Gastrocnemius medialis (tissue), 4 donors: Measurements from ENCODE around the gene CDC14C.

Experiments used
- CTCF ChIP-seq, 5 experiments: fragments of 450-650 bp in 3 of 5; fragments of 200-600 bp in 2 of 5; sonication (generic) in 2 of 5; IDR thresholded peaks in 4 of 5; conservative IDR thresholded peaks in 1 of 5; 1 replicate in 4 of 5; 2 replicates in 1 of 5; pipeline ENCODE4 v1.5.1; 2016 to 2019; ENCODE audit warnings: antibody characterized with exemption in 5 of 5, mild to moderate bottlenecking in 3 of 5, moderate library complexity in 3 of 5
- POLR2A ChIP-seq, 2 donors: fragments of 450-650 bp; IDR thresholded peaks; one replicate each; pipeline ENCODE4 v1.6.1; 2017; ENCODE audit warnings: antibody characterized with exemption in 2 of 2, mild to moderate bottlenecking in 2 of 2, moderate library complexity in 2 of 2

- TF ChIP-seq CTCF (IDR thresholded peaks at IDR 0.05 in 4 of 5, conservative IDR thresholded peaks at IDR 0.05 in 1 of 5): no peak
- TF ChIP-seq POLR2A (IDR thresholded peaks at IDR 0.05): no peak
Measured at GRCh38 chr7:48959676-48960075, 35.3 kb downstream of the CDC14C start.
